Measurements from ENCODE around the gene CDK10. TPM values are rescaled to one million over a fixed set of nuclear protein-coding genes. Genes with fewer than 3 reads are reported as not detected.
A peak's percentile ranks its signal among the peaks of the same experiment; 100 is the strongest.

CDK10 gene
- total and polyA plus RNA-seq, 4 donors, result 52.0 to 92.7 (median 70.0) TPM

GRCh38 chr16:89709716-89710432 is 23.4 kb downstream of the CDK10 start:
- Histone ChIP-seq H3K36me3 (ENCODE audit: control insufficient read depth in 4 of 4, insufficient read depth in 4 of 4, low read length in 4 of 4) (no peaks in the 10 kb centered on the region), H3K27ac (ENCODE audit: low read depth in 1 of 2, low read length in 1 of 2) (no peak overlapping the region), H3K9ac (ENCODE audit: insufficient read depth in 1 of 2, low read length in 2 of 2) (no peak overlapping the region), H3K27me3 (ENCODE audit: control insufficient read depth in 3 of 3, insufficient read depth in 3 of 3, low read length in 2 of 3) (no peaks in the 10 kb centered on the region), H3K4me1 (ENCODE audit: control insufficient read depth in 5 of 5, insufficient read depth in 5 of 5, low read length in 5 of 5) (peaks cover 0 to 7% (median 5%) of the 10 kb centered on the region in 5 donors), H3K9me3 (ENCODE audit: control insufficient read depth in 4 of 4, insufficient read depth in 3 of 4, low read length in 3 of 4) (no peaks in the 10 kb centered on the region), H3K4me3 (no peak overlapping the region)
- WGBS, 2 donors, result 89 to 96% methylated on average over 19 of the region's 19 CpGs
- DNase-seq, result no peak
- no peak for TF ChIP-seq CTCF (IDR thresholded peaks at IDR 0.05; ENCODE audit: control extremely low read depth, extremely low read depth)
- ATAC-seq (ENCODE audit: insufficient read depth, low FRiP score), result no peak

GRCh38 chr16:89710709-89711564 is 24.4 kb downstream of the CDK10 start:
- Histone ChIP-seq H3K4me3 (no peak overlapping the region), H3K36me3 (ENCODE audit: control insufficient read depth in 4 of 4, insufficient read depth in 4 of 4, low read length in 4 of 4) (no peaks in the 10 kb centered on the region), H3K9ac (ENCODE audit: insufficient read depth in 1 of 2, low read length in 2 of 2) (no peak overlapping the region), H3K27me3 (ENCODE audit: control insufficient read depth in 3 of 3, insufficient read depth in 3 of 3, low read length in 2 of 3) (no peaks in the 10 kb centered on the region), H3K9me3 (ENCODE audit: control insufficient read depth in 4 of 4, insufficient read depth in 3 of 4, low read length in 3 of 4) (no peaks in the 10 kb centered on the region), H3K27ac (ENCODE audit: low read depth in 1 of 2, low read length in 1 of 2) (no peak overlapping the region), H3K4me1 (ENCODE audit: control insufficient read depth in 5 of 5, insufficient read depth in 5 of 5, low read length in 5 of 5) (peaks cover 0 to 7% (median 5%) of the 10 kb centered on the region in 5 donors)
- WGBS, 2 donors, result 76 to 87% methylated on average over 54 to 63 of the region's 63 CpGs
- no peak for DNase-seq
- no peak for TF ChIP-seq CTCF (IDR thresholded peaks at IDR 0.05; ENCODE audit: control extremely low read depth, extremely low read depth)
- no peak for ATAC-seq (ENCODE audit: insufficient read depth, low FRiP score)

- Histone ChIP-seq H3K36me3 (ENCODE audit: control insufficient read depth in 4 of 4, insufficient read depth in 4 of 4, low read length in 4 of 4) (peaks cover 0 to 1% (median 0%) of the 10 kb centered on the region in 4 donors), H3K9me3 (ENCODE audit: control insufficient read depth in 4 of 4, insufficient read depth in 3 of 4, low read length in 3 of 4) (no peaks in the 10 kb centered on the region), H3K4me1 (ENCODE audit: control insufficient read depth in 5 of 5, insufficient read depth in 5 of 5, low read length in 5 of 5) (peaks cover 0 to 7% (median 5%) of the 10 kb centered on the region in 5 donors), H3K27me3 (ENCODE audit: control insufficient read depth in 3 of 3, insufficient read depth in 3 of 3, low read length in 2 of 3) (no peaks in the 10 kb centered on the region), H3K27ac (ENCODE audit: low read depth in 1 of 2, low read length in 1 of 2) (no peak overlapping the region), H3K9ac (ENCODE audit: insufficient read depth in 1 of 2, low read length in 2 of 2) (no peak overlapping the region), H3K4me3 (no peak overlapping the region)
- ATAC-seq (ENCODE audit: insufficient read depth, low FRiP score) (peak; percentile 82), DNase-seq (peak; percentile 28 to 74 (median 37))
- 2 to 5% methylated on average over 39 to 48 of the region's 48 CpGs for WGBS, 2 donors
- TF ChIP-seq CTCF (IDR thresholded peaks at IDR 0.05; ENCODE audit: control extremely low read depth, extremely low read depth), result no peak
These were observed 25.2 kb downstream of the CDK10 start for GRCh38 chr16:89711601-89712273.
